NK-92 treated with Interleukin-12 subunit alpha and Interleukin-12 subunit beta, amount 100 ng/mL, for 24 hours (cell line): ENCODE measurements around the gene TCF25.
"Not testable (repeated sequence)": the region's sequence is repeated elsewhere in the genome, so short reads cannot be mapped to it uniquely, and the experiment has no call there.

Experiments used
- DNase-seq: peaks from one replicate; lab custom pipeline; 2025; lab: John Stamatoyannopoulos, UW

The TCF25 gene

GRCh38 chr16:89845417-89845816 is 28.0 kb upstream of the TCF25 start:
- DNase-seq: no peak

GRCh38 chr16:89847051-89847939 is 26.1 kb upstream of the TCF25 start:
- DNase-seq: no peak

GRCh38 chr16:89847940-89848297 is 25.5 kb upstream of the TCF25 start:
- no peak for DNase-seq

GRCh38 chr16:89848974-89849373 is 24.4 kb upstream of the TCF25 start:
- no peak for DNase-seq

- DNase-seq: no peak
Measured at GRCh38 chr16:89853306-89853993, 19.9 kb upstream of the TCF25 start.

- DNase-seq: no peak
Measured at GRCh38 chr16:89855301-89855945, 18.0 kb upstream of the TCF25 start.

- no peak for DNase-seq
Measured at GRCh38 chr16:89855986-89856385, 17.4 kb upstream of the TCF25 start.

- DNase-seq: no peak
Measured at GRCh38 chr16:89858973-89859614, 14.3 kb upstream of the TCF25 start.

GRCh38 chr16:89859615-89860007 is 13.8 kb upstream of the TCF25 start:
- no peak for DNase-seq

GRCh38 chr16:89860747-89861304 is 12.6 kb upstream of the TCF25 start:
- peak; percentile 40 for DNase-seq

GRCh38 chr16:89861648-89862047 is 11.7 kb upstream of the TCF25 start:
- no peak for DNase-seq

GRCh38 chr16:89862732-89863131 is 10.7 kb upstream of the TCF25 start:
- DNase-seq: no peak

GRCh38 chr16:89863741-89864526 is 9.5 kb upstream of the TCF25 start:
- DNase-seq: peak; percentile 13

GRCh38 chr16:89864527-89864820 is 8.9 kb upstream of the TCF25 start:
- DNase-seq: no peak

GRCh38 chr16:89867918-89868317 is 5.5 kb upstream of the TCF25 start:
- DNase-seq: no peak

- DNase-seq: no peak
Measured at GRCh38 chr16:89869911-89870310, 3.5 kb upstream of the TCF25 start.

GRCh38 chr16:89870440-89870839 is 3.0 kb upstream of the TCF25 start:
- no peak for DNase-seq

- DNase-seq: no peak
Measured at GRCh38 chr16:89871895-89872294, 1.5 kb upstream of the TCF25 start.

GRCh38 chr16:89873972-89874689 is 739 bp downstream of the TCF25 start:
- peak; percentile 88 for DNase-seq

- not testable (repeated sequence) for DNase-seq
Measured at GRCh38 chr16:89879123-89879522, 5.7 kb downstream of the TCF25 start.
